Retinal pigment epithelial cell (primary cell): ENCODE measurements around the gene MAP6.

Experiments
- DNase-seq: peaks from one replicate; pipeline ENCODE4 v3.0.0-alpha.2; 2010; ENCODE audit warnings: low read depth
- H3K4me3 ChIP-seq: 2 replicates; pipeline ENCODE4 v1.5.1; 2011; ENCODE audit warnings: mild to moderate bottlenecking, low read length, control low read depth, moderate library complexity
- CTCF ChIP-seq: conservative IDR thresholded peaks from 2 replicates; pipeline ENCODE4 v1.5.1; 2011; ENCODE audit warnings: low read depth, low read length, control low read depth, inconsistent platforms

MAP6 gene

DNA sequence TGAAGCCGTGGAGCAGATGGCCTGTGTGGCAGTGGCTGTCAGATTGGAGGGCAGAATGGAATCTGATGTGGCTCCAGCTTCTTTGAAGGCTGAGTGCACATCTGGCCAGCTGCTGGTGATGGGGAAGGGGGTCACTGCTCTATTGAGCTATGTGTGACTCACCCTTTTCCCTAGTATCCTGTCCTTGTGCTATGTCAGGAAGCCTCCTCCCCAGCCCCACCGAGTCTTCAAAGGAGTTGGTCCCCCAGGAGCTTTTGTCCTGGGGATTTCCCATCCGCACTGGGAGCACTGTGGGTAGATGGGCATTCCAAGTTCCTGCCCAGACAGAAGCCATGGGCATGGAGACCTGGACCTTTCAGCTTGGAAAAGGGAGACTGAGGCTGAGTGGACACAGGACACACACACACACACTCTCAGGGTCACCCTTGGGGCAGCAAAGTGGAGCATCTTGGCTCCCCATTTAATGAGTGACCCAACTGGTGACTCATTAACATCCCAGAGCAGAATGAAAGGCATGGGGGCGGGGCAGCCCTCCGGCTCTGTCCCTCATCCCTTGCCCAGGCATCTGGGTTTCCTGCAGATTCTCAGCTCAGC lies 103.5 kb downstream of the MAP6 start:
- no peak for TF ChIP-seq CTCF
- no peak for DNase-seq
- no peak overlapping the region for H3K4me3 ChIP-seq

DNA sequence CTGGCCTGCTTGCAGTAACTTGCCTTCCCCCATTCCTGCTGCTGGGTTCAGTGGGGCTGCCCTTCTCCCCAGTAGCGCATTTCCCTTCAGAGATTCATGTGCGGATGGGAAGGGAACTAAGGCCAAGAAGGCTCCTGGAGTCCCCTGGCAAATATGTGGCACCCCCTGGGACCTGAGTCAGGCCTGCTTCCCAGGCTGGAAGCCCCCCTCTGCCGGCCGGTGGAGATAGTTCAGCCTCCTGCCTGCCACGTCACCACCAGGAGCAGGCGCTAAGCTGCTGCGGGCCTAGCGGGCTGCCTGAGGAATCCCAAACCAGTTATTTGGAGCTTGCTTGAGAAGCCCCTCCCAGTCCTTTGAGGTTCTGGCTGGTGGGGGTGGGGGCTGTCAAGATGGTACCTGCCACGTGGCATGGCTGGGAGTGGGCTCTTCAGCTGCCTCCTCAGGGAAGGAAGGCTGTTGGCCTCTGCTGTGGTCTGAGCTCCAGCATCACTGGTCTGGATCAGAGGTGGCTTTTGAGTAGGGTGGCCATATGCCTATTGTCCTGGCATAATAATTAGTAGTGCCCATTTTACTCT lies 104.8 kb downstream of the MAP6 start:
- peak overlapping the region; percentile 91 for H3K4me3 ChIP-seq
- TF ChIP-seq CTCF = peak; percentile 67
- DNase-seq = no peak

GRCh38 chr11:75563501-75563977 lies 105.3 kb downstream of the MAP6 start:
- peak overlapping the region; percentile 91 for H3K4me3 ChIP-seq
- no peak for TF ChIP-seq CTCF

GRCh38 chr11:75562836-75563484 lies 105.9 kb downstream of the MAP6 start:
- H3K4me3 ChIP-seq = peak overlapping the region; percentile 91
- DNase-seq = no peak
- no peak for TF ChIP-seq CTCF

More at GRCh38 chr11:75563501-75563977, 105.3 kb downstream of the MAP6 start:
- no peak for DNase-seq

- TF ChIP-seq CTCF = no peak
- no peak for DNase-seq
- H3K4me3 ChIP-seq = peak within 1 kb of the TSS; percentile 91
Measured at GRCh38 chr11:75562048-75562835, 106.6 kb downstream of the MAP6 start, which contains the start of gene SERPINH1. Gene SERPINH1, plus strand, starts transcription at chr11:75562253. Its CDS starts 4,097 bp downstream, at chr11:75566350.

DNA sequence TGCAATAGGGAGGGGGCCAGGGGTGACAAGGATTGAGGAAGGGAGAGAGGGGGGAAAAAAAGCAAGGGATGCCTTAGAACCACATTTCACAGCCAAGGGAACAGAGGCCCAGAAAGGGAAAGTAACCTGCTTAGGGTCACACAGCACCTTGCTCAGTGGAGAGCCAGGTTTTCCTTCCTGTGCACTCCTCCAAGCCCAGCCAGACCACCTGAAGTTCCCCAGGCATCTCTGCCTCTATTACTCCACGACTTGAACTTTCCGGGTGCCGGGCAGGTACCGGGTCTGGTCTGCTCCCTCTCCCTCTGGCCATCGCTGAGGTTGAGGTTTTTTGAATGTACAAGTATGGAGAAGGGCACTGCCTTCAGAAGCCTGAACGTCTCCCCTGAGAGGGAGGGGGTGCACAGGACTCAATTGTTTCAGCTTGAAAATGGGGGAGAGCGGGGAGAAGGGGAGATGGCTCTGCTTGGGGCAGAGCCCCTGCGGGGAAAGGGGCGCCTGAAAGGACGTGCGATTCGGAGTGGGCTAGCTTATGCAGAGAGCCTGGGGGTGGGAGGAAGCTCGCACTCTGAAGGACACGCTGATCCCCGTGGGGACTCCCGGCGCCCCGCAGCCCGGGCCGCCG lies 107.3 kb downstream of the MAP6 start:
- peak overlapping the region; percentile 91 for H3K4me3 ChIP-seq
- TF ChIP-seq CTCF = no peak
- no peak for DNase-seq
